ENCODE data around the gene RAB6B. TPM values are rescaled to one million over a fixed set of nuclear protein-coding genes. Genes with fewer than 3 reads are reported as not detected.

Gene RAB6B
- total and polyA plus RNA-seq, 2 of the 4 experiments (the other 2 are of a cell fraction), result 0.18 to 1.2 TPM

- in situ Hi-C loops (cut with MboI; ENCODE audit: low sequenced_read_pairs) (no loop called here), dilution Hi-C loops (cut with HindIII; ENCODE audit: low sequenced_read_pairs, unreplicated experiment) (no loop called here), intact Hi-C loops (cut with micrococcal nuclease) (no loop called here)
- Histone ChIP-seq H3K36me3 (ENCODE audit: control insufficient read depth, insufficient read depth, low read length) (no peaks in the 10 kb centered on the region), H2BK5ac (ENCODE audit: low read depth, low read length, poor library complexity, severe bottlenecking) (no peak overlapping the region), H2BK15ac (ENCODE audit: low read depth, low read length) (no peak overlapping the region), H4K8ac (ENCODE audit: low read depth in 2 of 2, low read length in 2 of 2) (no peak overlapping the region), H3K4me3 (ENCODE audit: insufficient read depth, low read depth, low read length) (no peak overlapping the region), H3K9me1 (ENCODE audit: insufficient read depth, low read length) (no peaks in the 10 kb centered on the region), H2AK5ac (ENCODE audit: low read depth, low read length) (no peak overlapping the region), H2BK120ac (ENCODE audit: low read depth, low read length) (no peak overlapping the region), H4K20me1 (ENCODE audit: insufficient read depth, low read length) (no peaks in the 10 kb centered on the region), H3K9me3 (ENCODE audit: control insufficient read depth, insufficient read depth, low read length) (0 out of 2 replicates have a peak, but pooled peaks cover 1% of the 10 kb centered on the region), H3K27ac (ENCODE audit: insufficient read depth, low read length) (no peak overlapping the region), H3K79me1 (ENCODE audit: low read depth in 1 of 2, low read length in 2 of 2) (no peaks in the 10 kb centered on the region), H2BK20ac (ENCODE audit: low read depth, low read length) (no peak overlapping the region), H3K9ac (ENCODE audit: low read depth, low read length) (no peak overlapping the region), H3K4me2 (ENCODE audit: low read depth, low read length) (no peak overlapping the region), H3K18ac (ENCODE audit: low read depth, low read length) (no peak overlapping the region), H3K27me3 (ENCODE audit: control insufficient read depth, insufficient read depth, low read length) (peaks cover 10% of the 10 kb centered on the region), H4K5ac (ENCODE audit: low read depth, low read length) (no peak overlapping the region), H3K4ac (ENCODE audit: low read depth, low read length) (no peak overlapping the region), H2AK9ac (replicated peaks; ENCODE audit: low read depth, low read length, poor library complexity) (no peak overlapping the region), H3K14ac (replicated peaks; ENCODE audit: low read depth, low read length) (no peak overlapping the region), H3K4me1 (ENCODE audit: control insufficient read depth, insufficient read depth, low read length) (no peaks in the 10 kb centered on the region), H2AFZ (replicated peaks; ENCODE audit: low read length, poor library complexity) (no peak overlapping the region), H4K91ac (ENCODE audit: insufficient read depth, low read depth, low read length) (no peak overlapping the region), H3K56ac (ENCODE audit: extremely low read depth, insufficient read depth, low read length) (no peak overlapping the region), H3K23ac (ENCODE audit: low read depth, low read length) (no peak overlapping the region)
- ChIA-PET POLR2A (ENCODE audit: unreplicated experiment) (no interaction called here), CTCF (no interaction called here)
- no peak for ATAC-seq (ENCODE audit: low read depth)
- WGBS, 2 experiments (ENCODE audit: extremely low coverage in 2 of 2, insufficient read length in 1 of 2), result no CpG with 5 or more reads among the region's 2 CpGs
- DNase-seq, result no peak
- no TSS peak for BruUV-seq (replicated peaks)
- TF ChIP-seq FOS (IDR thresholded peaks at IDR 0.05; ENCODE audit: low read depth, low read length) (no peak), USF2 (IDR thresholded peaks at IDR 0.05; ENCODE audit: low read depth, low read length) (no peak), ELK1 (IDR thresholded peaks at IDR 0.05; ENCODE audit: borderline replicate concordance, low read depth, low read length) (no peak), CEBPB (IDR thresholded peaks at IDR 0.05; ENCODE audit: low read depth, low read length) (no peak), NFE2L2 (IDR thresholded peaks at IDR 0.05; ENCODE audit: low read depth, low read length) (no peak), RFX5 (IDR thresholded peaks at IDR 0.05; ENCODE audit: low read depth, low read length) (no peak), MAFK (IDR thresholded peaks at IDR 0.05; ENCODE audit: low read depth, low read length) (no peak), SMC3 (IDR thresholded peaks at IDR 0.05; ENCODE audit: low read depth, low read length) (no peak), MAZ (IDR thresholded peaks at IDR 0.05; ENCODE audit: borderline replicate concordance, low read depth, low read length) (no peak), BHLHE40 (IDR thresholded peaks at IDR 0.05; ENCODE audit: low read depth, low read length) (no peak), POLR2A (IDR thresholded peaks at IDR 0.05; ENCODE audit: low read depth, low read length) (no peak), CTCF (conservative IDR thresholded peaks at IDR 0.05; ENCODE audit: low read depth, low read length) (no peak), RAD21 (IDR thresholded peaks at IDR 0.05; ENCODE audit: low read length) (no peak), CHD1 (IDR thresholded peaks at IDR 0.05; ENCODE audit: low read depth, low read length) (no peak), MXI1 (IDR thresholded peaks at IDR 0.05; ENCODE audit: borderline replicate concordance, low read depth, low read length) (no peak), RCOR1 (IDR thresholded peaks at IDR 0.05; ENCODE audit: insufficient replicate concordance, low read length) (no peak)
Observed at GRCh38 chr3:133782454-133782853, 113.2 kb downstream of the RAB6B start.
